Measurements from ENCODE around the gene PPCS. TPM values are rescaled to one million over a fixed set of nuclear protein-coding genes. Genes with fewer than 3 reads are reported as not detected.

Gene PPCS
- polyA plus RNA-seq, 1 donor from 2014 or later: 85.1 TPM

GRCh38 chr1:42449256-42449655 lies 7.1 kb upstream of the PPCS start:
- no peaks in the 10 kb centered on the region for H3K36me3 ChIP-seq (ENCODE audit: insufficient read depth, low read length)
- H3K27me3 ChIP-seq (ENCODE audit: insufficient read depth, low read depth, low read length): no peaks in the 10 kb centered on the region
- TF ChIP-seq RAD21 (conservative IDR thresholded peaks at IDR 0.05) (no peak), TAF1 (IDR thresholded peaks at IDR 0.05; ENCODE audit: low read depth) (no peak), CTCF (IDR thresholded peaks at IDR 0.05; ENCODE audit: poor library complexity, severe bottlenecking) (no peak), POLR2AphosphoS5 (IDR thresholded peaks at IDR 0.05) (no peak), EP300 (conservative IDR thresholded peaks at IDR 0.05; ENCODE audit: poor library complexity, severe bottlenecking) (no peak), REST (IDR thresholded peaks at IDR 0.05; ENCODE audit: borderline replicate concordance) (no peak), MXI1 (conservative IDR thresholded peaks at IDR 0.05; ENCODE audit: poor library complexity, severe bottlenecking) (no peak), SMC3 (conservative IDR thresholded peaks at IDR 0.05; ENCODE audit: poor library complexity) (no peak), EZH2 (IDR thresholded peaks at IDR 0.05; ENCODE audit: borderline replicate concordance, insufficient read depth, low read length, poor library complexity, severe bottlenecking) (no peak)
- H4K20me1 ChIP-seq (ENCODE audit: insufficient read depth): no peaks in the 10 kb centered on the region
- no peak overlapping the region for H3K9ac ChIP-seq (ENCODE audit: low read length)
- H3F3A ChIP-seq (ENCODE audit: insufficient read depth, low read length, poor library complexity, severe bottlenecking): no peaks in the 10 kb centered on the region
- no peak overlapping the region for H3K4me2 ChIP-seq (ENCODE audit: low read length)
- no peaks in the 10 kb centered on the region for H3K9me3 ChIP-seq (ENCODE audit: low read length)
- H3K4me3 ChIP-seq (ENCODE audit: low read length): no peak overlapping the region
- no peaks in the 10 kb centered on the region for H3K9me2 ChIP-seq (ENCODE audit: insufficient read depth, low read length)
- no peaks in the 10 kb centered on the region for H3K79me2 ChIP-seq (replicated peaks; ENCODE audit: insufficient read depth, low read length)
- H2AFZ ChIP-seq (ENCODE audit: low read depth, low read length): no peak overlapping the region
- H3K27ac ChIP-seq (ENCODE audit: low read length): no peak overlapping the region

GRCh38 chr1:42450061-42450460 lies 6.3 kb upstream of the PPCS start:
- H4K20me1 ChIP-seq (ENCODE audit: insufficient read depth): no peaks in the 10 kb centered on the region
- no peak overlapping the region for H3K9ac ChIP-seq (ENCODE audit: low read length)
- H3K27me3 ChIP-seq (ENCODE audit: insufficient read depth, low read depth, low read length): no peaks in the 10 kb centered on the region
- no peaks in the 10 kb centered on the region for H3K36me3 ChIP-seq (ENCODE audit: insufficient read depth, low read length)
- no peaks in the 10 kb centered on the region for H3K9me3 ChIP-seq (ENCODE audit: low read length)
- no peak overlapping the region for H2AFZ ChIP-seq (ENCODE audit: low read depth, low read length)
- H3K4me2 ChIP-seq (ENCODE audit: low read length): no peak overlapping the region
- no peaks in the 10 kb centered on the region for H3K9me2 ChIP-seq (ENCODE audit: insufficient read depth, low read length)
- H3K79me2 ChIP-seq (replicated peaks; ENCODE audit: insufficient read depth, low read length): no peaks in the 10 kb centered on the region
- no peak overlapping the region for H3K4me3 ChIP-seq (ENCODE audit: low read length)
- H3K27ac ChIP-seq (ENCODE audit: low read length): no peak overlapping the region
- no peak for TF ChIP-seq SMC3 (conservative IDR thresholded peaks at IDR 0.05; ENCODE audit: poor library complexity)
- TF ChIP-seq CTCF (IDR thresholded peaks at IDR 0.05; ENCODE audit: poor library complexity, severe bottlenecking): no peak
- TF ChIP-seq POLR2AphosphoS5 (IDR thresholded peaks at IDR 0.05): no peak
- TF ChIP-seq TAF1 (IDR thresholded peaks at IDR 0.05; ENCODE audit: low read depth): no peak
- no peak for TF ChIP-seq EZH2 (IDR thresholded peaks at IDR 0.05; ENCODE audit: borderline replicate concordance, insufficient read depth, low read length, poor library complexity, severe bottlenecking)
- TF ChIP-seq MXI1 (conservative IDR thresholded peaks at IDR 0.05; ENCODE audit: poor library complexity, severe bottlenecking): no peak
- no peak for TF ChIP-seq REST (IDR thresholded peaks at IDR 0.05; ENCODE audit: borderline replicate concordance)
- TF ChIP-seq RAD21 (conservative IDR thresholded peaks at IDR 0.05): no peak
- no peak for TF ChIP-seq EP300 (conservative IDR thresholded peaks at IDR 0.05; ENCODE audit: poor library complexity, severe bottlenecking)
- no peaks in the 10 kb centered on the region for H3F3A ChIP-seq (ENCODE audit: insufficient read depth, low read length, poor library complexity, severe bottlenecking)
